Adrenal gland (tissue), 12 donors: ENCODE measurements around the gene GLIS1. TPM values are rescaled to one million over a fixed set of nuclear protein-coding genes. Genes with fewer than 3 reads are reported as not detected.

ENCODE experiments used
- DNase-seq, 7 donors: peaks; one replicate each; pipeline ENCODE4 v3.0.0-alpha.2; 2019 to 2020
- H3K27ac ChIP-seq, 5 donors: fragments of 200-600 bp; sonication (generic) in 4 of 5; 1 replicate in 3 of 5; 2 replicates in 2 of 5; pipeline versions ENCODE4 v1.5.1 to v1.8.0; 2016 to 2020; ENCODE audit warnings: mild to moderate bottlenecking in 1 of 5
- H3K27me3 ChIP-seq: fragments of 200-600 bp; 2 replicates; pipeline ENCODE4 v1.8.0; 2021
- H3K36me3 ChIP-seq, 2 donors: fragments of 200-600 bp; replicated peaks in 1 of 2; 1 replicate in 1 of 2; 2 replicates in 1 of 2; pipeline versions ENCODE4 v1.5.1 to v1.8.0; 2018 to 2022
- H3K4me1 ChIP-seq, 2 donors: fragments of 200-600 bp; replicated peaks in 1 of 2; 1 replicate in 1 of 2; 2 replicates in 1 of 2; pipeline versions ENCODE4 v1.5.1 to v1.8.0; 2018 to 2021
- H3K4me3 ChIP-seq, 4 donors: fragments of 200-600 bp; sonication (generic) in 3 of 4; one replicate each; pipeline ENCODE4 v1.5.1; 2016 to 2018
- H3K9me3 ChIP-seq, 3 donors: fragments of 200-600 bp; sonication (generic) in 1 of 3; replicated peaks in 1 of 3; 1 replicate in 2 of 3; 2 replicates in 1 of 3; pipeline versions ENCODE4 v1.5.1 to v1.8.0; 2016 to 2021
- POLR2A ChIP-seq, 2 donors: fragments of 450-650 bp; IDR thresholded peaks; one replicate each; pipeline ENCODE4 v1.6.1; 2017; ENCODE audit warnings: antibody characterized with exemption in 2 of 2, mild to moderate bottlenecking in 2 of 2, moderate library complexity in 1 of 2
- WGBS, 4 donors: extraction: QIAGEN DNeasy Blood & Tissue Kit in 2 of 4; methylation state at CpG; one replicate each; pipeline versions ENCODE4 v1.1.5 to v1.1.7; 2013 to 2017; 5-methylcytosine and 5-hydroxymethylcytosine counted together
- intact Hi-C, 2 donors: fragments of 100-400 bp; cut with DNase I; formaldehyde crosslinking; loops; one replicate each; pipeline versions ENCODE4 v1.14.1 to v1.15.0; 2022 to 2023
- polyA plus RNA-seq, 3 donors: library from polyadenylated mRNA; stranded (reverse); fragments of 200-250 nt in 2 of 3; fragments of 350-450 nt in 1 of 3; fragmentation: Illumina TruSeq in 1 of 3; extraction: RNeasy Lipid Tissue Mini Kit (QIAGEN cat#74804) in 1 of 3; gene quantifications; one replicate each; pipeline ENCODE4 v1.2.3, GENCODE V29; 2013 to 2014
- total RNA-seq, 9 donors: library from RNA; depleted of rRNA in 4 of 9; stranded (reverse); fragments of >200 nt in 4 of 9; fragments of 120-200 nt in 1 of 9; fragmentation: NEBNext Ultra II Directional in 1 of 9; extraction: Animal tissue kit (Norgen Biotek cat#: 25700) in 1 of 9; gene quantifications; one replicate each; pipeline versions ENCODE4 v1.1.0 to v1.2.4, GENCODE V29; 2013 to 2023
- TF ChIP-seq, protein P1 (sequence below), 6 experiments: fragments of 450-650 bp in 4 of 6; fragments of 200-600 bp in 2 of 6; sonication (generic) in 1 of 6; IDR thresholded peaks; 1 replicate in 5 of 6; 2 replicates in 1 of 6; pipeline versions ENCODE4 v1.5.1 to v1.8.0; 2016 to 2021; ENCODE audit warnings: antibody characterized with exemption in 6 of 6, mild to moderate bottlenecking in 2 of 6, moderate library complexity in 1 of 6
- donor health status: healthy with polysubstance abuse.
- donor health status: Bipolar disorder and iron deficiency.
- donor health status: DM: yes; HTN: yes; CAD: no.
- donor health status: DM: no; HTN: no; CAD: no.
- donor health status: DM: no; HTN: no; CAD: no.
- donor health status: DM: yes; HTN: yes; CAD: no.

The GLIS1 gene
- total and polyA plus RNA-seq, 12 donors: 0.08 to 0.37 (median 0.14) TPM; not detected in 6

DNA sequence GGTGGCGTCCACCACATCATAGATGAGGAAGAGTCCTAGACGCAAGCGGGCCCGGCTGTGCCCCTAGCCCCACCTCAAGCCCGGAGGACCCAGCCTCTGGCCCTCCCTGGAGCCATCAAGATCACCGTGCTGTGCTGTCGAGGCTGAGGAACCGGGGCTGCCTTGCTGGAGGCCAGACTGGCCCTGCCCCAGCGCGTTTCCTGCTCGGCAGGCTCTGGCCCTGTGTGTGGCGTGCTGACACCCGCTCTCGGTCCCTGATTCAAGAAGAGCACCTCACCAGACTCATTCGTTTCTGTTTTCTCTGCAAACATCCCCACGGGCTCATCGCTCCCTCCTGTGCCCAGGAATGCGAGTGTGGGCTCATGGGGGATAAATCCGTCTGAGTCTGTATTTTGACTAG, 51.1 kb downstream of the GLIS1 start:
- no peak for DNase-seq
- Histone ChIP-seq H3K27me3 (no peaks in the 10 kb centered on the region), H3K36me3 (no peaks in the 10 kb centered on the region), H3K4me1 (no peaks in the 10 kb centered on the region), H3K27ac (no peak overlapping the region), H3K9me3 (no peaks in the 10 kb centered on the region), H3K4me3 (no peak overlapping the region)
- 79 to 85% (median 83%) methylated on average over 11 to 19 of the region's 19 CpGs for WGBS, 4 donors
- TF ChIP-seq, protein P1, sequence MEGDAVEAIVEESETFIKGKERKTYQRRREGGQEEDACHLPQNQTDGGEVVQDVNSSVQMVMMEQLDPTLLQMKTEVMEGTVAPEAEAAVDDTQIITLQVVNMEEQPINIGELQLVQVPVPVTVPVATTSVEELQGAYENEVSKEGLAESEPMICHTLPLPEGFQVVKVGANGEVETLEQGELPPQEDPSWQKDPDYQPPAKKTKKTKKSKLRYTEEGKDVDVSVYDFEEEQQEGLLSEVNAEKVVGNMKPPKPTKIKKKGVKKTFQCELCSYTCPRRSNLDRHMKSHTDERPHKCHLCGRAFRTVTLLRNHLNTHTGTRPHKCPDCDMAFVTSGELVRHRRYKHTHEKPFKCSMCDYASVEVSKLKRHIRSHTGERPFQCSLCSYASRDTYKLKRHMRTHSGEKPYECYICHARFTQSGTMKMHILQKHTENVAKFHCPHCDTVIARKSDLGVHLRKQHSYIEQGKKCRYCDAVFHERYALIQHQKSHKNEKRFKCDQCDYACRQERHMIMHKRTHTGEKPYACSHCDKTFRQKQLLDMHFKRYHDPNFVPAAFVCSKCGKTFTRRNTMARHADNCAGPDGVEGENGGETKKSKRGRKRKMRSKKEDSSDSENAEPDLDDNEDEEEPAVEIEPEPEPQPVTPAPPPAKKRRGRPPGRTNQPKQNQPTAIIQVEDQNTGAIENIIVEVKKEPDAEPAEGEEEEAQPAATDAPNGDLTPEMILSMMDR (IDR thresholded peaks at IDR 0.05): no peak
- TF ChIP-seq POLR2A (IDR thresholded peaks at IDR 0.05): no peak
- intact Hi-C loops: loop anchor here in 1 of 2 donors (10.0 kb wide), 1 partner anchor 223 kb away; no protein-coding TSS in a partner anchor

DNA sequence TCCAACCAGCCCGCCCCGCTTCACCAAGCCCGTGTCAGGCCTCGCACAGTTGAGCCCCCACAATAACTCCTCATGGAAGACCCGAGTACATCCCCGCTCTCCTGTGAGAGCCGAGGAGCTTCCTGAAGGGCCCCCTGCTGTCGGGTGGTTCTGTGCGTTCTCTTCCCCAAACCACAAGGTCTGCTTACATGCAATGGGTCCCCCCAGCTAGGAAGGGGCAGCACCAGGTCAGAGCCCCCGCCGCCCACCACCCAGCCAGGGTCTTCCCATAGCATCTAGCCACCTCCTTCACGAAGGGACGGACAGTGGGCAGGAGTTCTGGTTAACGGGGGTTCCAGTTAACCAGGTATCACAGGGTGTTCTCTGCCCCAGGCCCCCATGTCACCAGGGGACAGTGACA, 51.5 kb downstream of the GLIS1 start:
- Histone ChIP-seq H3K36me3 (no peaks in the 10 kb centered on the region), H3K9me3 (no peaks in the 10 kb centered on the region), H3K4me3 (no peak overlapping the region), H3K27me3 (no peaks in the 10 kb centered on the region), H3K4me1 (no peaks in the 10 kb centered on the region), H3K27ac (no peak overlapping the region)
- intact Hi-C loops: loop anchor here in 1 of 2 donors (10.0 kb wide), 1 partner anchor 223 kb away; no protein-coding TSS in a partner anchor
- TF ChIP-seq, protein P1 (IDR thresholded peaks at IDR 0.05): no peak
- no peak for TF ChIP-seq POLR2A (IDR thresholded peaks at IDR 0.05)
- 62 to 81% (median 79%) methylated on average over 8 to 14 of the region's 14 CpGs for WGBS, 4 donors
- DNase-seq: no peak

DNA sequence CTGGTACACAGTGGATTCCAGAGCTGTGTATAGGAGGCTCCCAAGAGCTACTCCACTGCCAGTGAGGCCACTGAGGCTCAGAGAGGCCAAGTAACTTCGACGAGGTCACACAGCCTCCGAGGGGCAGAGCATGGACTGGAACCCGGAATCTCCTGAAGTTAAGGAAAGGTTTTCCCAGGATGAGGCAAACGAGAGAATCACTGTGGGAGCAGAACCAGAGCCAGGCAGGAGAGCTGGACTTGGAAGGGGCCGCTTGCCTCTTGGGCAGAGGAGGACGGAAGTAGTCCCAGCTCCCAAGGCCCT, 52.0 kb downstream of the GLIS1 start:
- 84 to 94% (median 90%) methylated on average over 5 to 7 of the region's 7 CpGs for WGBS, 4 donors
- no peak for DNase-seq
- intact Hi-C loops: loop anchor here in 1 of 2 donors (10.0 kb wide), 1 partner anchor 222 kb away; no protein-coding TSS in a partner anchor
- no peaks in the 10 kb centered on the region for H3K9me3 ChIP-seq
- no peak overlapping the region for H3K4me3 ChIP-seq
- H3K27me3 ChIP-seq: no peaks in the 10 kb centered on the region
- TF ChIP-seq, protein P1 (IDR thresholded peaks at IDR 0.05): no peak
- TF ChIP-seq POLR2A (IDR thresholded peaks at IDR 0.05): no peak
- no peaks in the 10 kb centered on the region for H3K4me1 ChIP-seq
- no peaks in the 10 kb centered on the region for H3K36me3 ChIP-seq
- no peak overlapping the region for H3K27ac ChIP-seq

GRCh38 chr1:53686091-53686964, 52.6 kb downstream of the GLIS1 start:
- intact Hi-C loops: loop anchor here in 1 of 2 donors (10.0 kb wide), 1 partner anchor 222 kb away; no protein-coding TSS in a partner anchor
- no peaks in the 10 kb centered on the region for H3K4me1 ChIP-seq
- H3K4me3 ChIP-seq: no peak overlapping the region
- H3K27me3 ChIP-seq: no peaks in the 10 kb centered on the region
- no peaks in the 10 kb centered on the region for H3K9me3 ChIP-seq
- TF ChIP-seq, protein P1 (IDR thresholded peaks at IDR 0.05): no peak
- TF ChIP-seq POLR2A (IDR thresholded peaks at IDR 0.05): no peak
- WGBS, 4 donors: 53 to 69% (median 56%) methylated on average over 13 of the region's 13 CpGs
- no peak overlapping the region for H3K27ac ChIP-seq
- H3K36me3 ChIP-seq: no peaks in the 10 kb centered on the region
- DNase-seq: no peak
